ENCODE measurements around the gene MORF4L1. TPM values are rescaled to one million over a fixed set of nuclear protein-coding genes. Genes with fewer than 3 reads are reported as not detected.

The MORF4L1 gene
- total and polyA plus RNA-seq, 10 of the 15 experiments (the other 5 are each of a cell fraction or from before 2014, with no cell fraction given) = 113 to 636 (median 229) TPM

GRCh38 chr15:78944669-78945407 is 72.1 kb downstream of the MORF4L1 start, which contains the start of gene CTSH (continued):
- TF ChIP-seq BRCA1 (IDR thresholded peaks at IDR 0.05; ENCODE audit: low read depth, low read length) = no peak
- TF ChIP-seq E4F1 (IDR thresholded peaks at IDR 0.05; ENCODE audit: borderline replicate concordance, partially characterized antibody) = no peak
- peak; percentile 49; the same call in 1 of the 2 replicates for TF ChIP-seq GATAD2B (conservative IDR thresholded peaks at IDR 0.05; ENCODE audit: low read depth)
- no peak for TF ChIP-seq IRF4 (IDR thresholded peaks at IDR 0.05; ENCODE audit: low read depth, low read length)
- TF ChIP-seq CHD1 (IDR thresholded peaks at IDR 0.05; ENCODE audit: low read depth, low read length) = no peak
- TF ChIP-seq PML (IDR thresholded peaks at IDR 0.05; ENCODE audit: low read length) = no peak; the same call in 1 of the 2 replicates
- no peak for TF ChIP-seq IRF5 (IDR thresholded peaks at IDR 0.05; ENCODE audit: borderline replicate concordance)
- TF ChIP-seq RELA (IDR thresholded peaks at IDR 0.05; ENCODE audit: borderline replicate concordance, partially characterized antibody) = no peak
- 0 out of 2 replicates have a peak, but pooled peaks have one; percentile 11 for TF ChIP-seq TCF3 (IDR thresholded peaks at IDR 0.05; ENCODE audit: borderline replicate concordance, insufficient read depth, low read depth, low read length)
- 0 out of 4 replicates have a peak, but pooled peaks of 1 of the 2 experiments have one; percentile 9 for TF ChIP-seq SRF (IDR thresholded peaks at IDR 0.05; ENCODE audit: low read depth in 2 of 2, low read length in 2 of 2)
- peak; percentile 70; the same call in 1 of the 2 replicates for TF ChIP-seq CREB1 (IDR thresholded peaks at IDR 0.05; ENCODE audit: low read depth)
- no peak for TF ChIP-seq JUNB (IDR thresholded peaks at IDR 0.05)
- no peak for TF ChIP-seq SMC3 (IDR thresholded peaks at IDR 0.05; ENCODE audit: borderline replicate concordance, low read length)
- TF ChIP-seq TAF1 (IDR thresholded peaks at IDR 0.05; ENCODE audit: borderline replicate concordance, low read depth, low read length) = peak; percentile 86
- TF ChIP-seq MTA3 (IDR thresholded peaks at IDR 0.05; ENCODE audit: borderline replicate concordance, low read length) = no peak
- TF ChIP-seq HDAC6 (IDR thresholded peaks at IDR 0.05; ENCODE audit: unreplicated experiment) = peak; percentile 75
- TF ChIP-seq ZNF687 (IDR thresholded peaks at IDR 0.05) = peak; percentile 91
- TF ChIP-seq SUPT20H (IDR thresholded peaks at IDR 0.05; ENCODE audit: borderline replicate concordance, control insufficient read depth, low read depth, low read length) = no peak
- TF ChIP-seq MLLT1 (IDR thresholded peaks at IDR 0.05) = peak; percentile 72; the same call in 1 of the 2 replicates
- TF ChIP-seq TARDBP (IDR thresholded peaks at IDR 0.05; ENCODE audit: borderline replicate concordance) = 0 out of 2 replicates have a peak, but pooled peaks have one; percentile 24
- TF ChIP-seq RCOR1 (conservative IDR thresholded peaks at IDR 0.05; ENCODE audit: low read depth, low read length) = no peak

All from GM12878 (cell line).